ENCODE results near the gene SFTPA2.

DNA sequence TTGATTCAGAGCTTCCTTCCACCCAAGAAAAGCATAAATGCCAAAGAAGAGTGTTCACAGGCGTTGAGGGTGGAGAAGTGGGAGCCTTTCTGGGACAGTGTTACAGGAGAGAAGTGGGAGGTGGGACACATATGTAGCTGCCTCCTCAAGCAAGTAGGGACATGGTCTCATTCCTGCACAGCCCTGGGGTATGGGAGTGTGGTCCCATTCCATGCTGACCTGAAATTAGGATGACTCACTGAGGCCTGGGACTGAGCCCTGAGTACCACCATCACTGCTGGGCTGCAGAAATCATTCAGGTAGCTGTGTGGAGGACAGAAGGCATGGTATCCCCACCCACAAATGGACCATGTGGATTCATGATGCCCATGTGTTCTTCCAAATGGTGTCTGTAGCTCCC, 33.2 kb upstream of the SFTPA2 start:
- TF ChIP-seq, protein P1, sequence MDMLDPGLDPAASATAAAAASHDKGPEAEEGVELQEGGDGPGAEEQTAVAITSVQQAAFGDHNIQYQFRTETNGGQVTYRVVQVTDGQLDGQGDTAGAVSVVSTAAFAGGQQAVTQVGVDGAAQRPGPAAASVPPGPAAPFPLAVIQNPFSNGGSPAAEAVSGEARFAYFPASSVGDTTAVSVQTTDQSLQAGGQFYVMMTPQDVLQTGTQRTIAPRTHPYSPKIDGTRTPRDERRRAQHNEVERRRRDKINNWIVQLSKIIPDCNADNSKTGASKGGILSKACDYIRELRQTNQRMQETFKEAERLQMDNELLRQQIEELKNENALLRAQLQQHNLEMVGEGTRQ (CRISPR knock-in tag; IDR thresholded peaks at IDR 0.05), result no peak
- TF ChIP-seq FOXK1 (CRISPR knock-in tag; IDR thresholded peaks at IDR 0.05) (no peak), JUN (CRISPR knock-in tag; IDR thresholded peaks at IDR 0.05) (no peak), FOXJ3 (CRISPR knock-in tag; IDR thresholded peaks at IDR 0.05; ENCODE audit: borderline replicate concordance) (no peak), ZBTB21 (CRISPR knock-in tag; IDR thresholded peaks at IDR 0.05; ENCODE audit: borderline replicate concordance) (no peak), MXD4 (CRISPR knock-in tag; IDR thresholded peaks at IDR 0.05; ENCODE audit: borderline replicate concordance) (no peak)
- TF ChIP-seq, protein P2, sequence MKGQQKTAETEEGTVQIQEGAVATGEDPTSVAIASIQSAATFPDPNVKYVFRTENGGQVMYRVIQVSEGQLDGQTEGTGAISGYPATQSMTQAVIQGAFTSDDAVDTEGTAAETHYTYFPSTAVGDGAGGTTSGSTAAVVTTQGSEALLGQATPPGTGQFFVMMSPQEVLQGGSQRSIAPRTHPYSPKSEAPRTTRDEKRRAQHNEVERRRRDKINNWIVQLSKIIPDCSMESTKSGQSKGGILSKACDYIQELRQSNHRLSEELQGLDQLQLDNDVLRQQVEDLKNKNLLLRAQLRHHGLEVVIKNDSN (CRISPR knock-in tag; IDR thresholded peaks at IDR 0.05), result no peak
- TF ChIP-seq, protein P3, sequence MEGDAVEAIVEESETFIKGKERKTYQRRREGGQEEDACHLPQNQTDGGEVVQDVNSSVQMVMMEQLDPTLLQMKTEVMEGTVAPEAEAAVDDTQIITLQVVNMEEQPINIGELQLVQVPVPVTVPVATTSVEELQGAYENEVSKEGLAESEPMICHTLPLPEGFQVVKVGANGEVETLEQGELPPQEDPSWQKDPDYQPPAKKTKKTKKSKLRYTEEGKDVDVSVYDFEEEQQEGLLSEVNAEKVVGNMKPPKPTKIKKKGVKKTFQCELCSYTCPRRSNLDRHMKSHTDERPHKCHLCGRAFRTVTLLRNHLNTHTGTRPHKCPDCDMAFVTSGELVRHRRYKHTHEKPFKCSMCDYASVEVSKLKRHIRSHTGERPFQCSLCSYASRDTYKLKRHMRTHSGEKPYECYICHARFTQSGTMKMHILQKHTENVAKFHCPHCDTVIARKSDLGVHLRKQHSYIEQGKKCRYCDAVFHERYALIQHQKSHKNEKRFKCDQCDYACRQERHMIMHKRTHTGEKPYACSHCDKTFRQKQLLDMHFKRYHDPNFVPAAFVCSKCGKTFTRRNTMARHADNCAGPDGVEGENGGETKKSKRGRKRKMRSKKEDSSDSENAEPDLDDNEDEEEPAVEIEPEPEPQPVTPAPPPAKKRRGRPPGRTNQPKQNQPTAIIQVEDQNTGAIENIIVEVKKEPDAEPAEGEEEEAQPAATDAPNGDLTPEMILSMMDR (IDR thresholded peaks at IDR 0.05), result no peak
- TF ChIP-seq, protein P4, sequence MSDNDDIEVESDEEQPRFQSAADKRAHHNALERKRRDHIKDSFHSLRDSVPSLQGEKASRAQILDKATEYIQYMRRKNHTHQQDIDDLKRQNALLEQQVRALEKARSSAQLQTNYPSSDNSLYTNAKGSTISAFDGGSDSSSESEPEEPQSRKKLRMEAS (CRISPR knock-in tag; IDR thresholded peaks at IDR 0.05), result no peak
- TF ChIP-seq, protein P5, sequence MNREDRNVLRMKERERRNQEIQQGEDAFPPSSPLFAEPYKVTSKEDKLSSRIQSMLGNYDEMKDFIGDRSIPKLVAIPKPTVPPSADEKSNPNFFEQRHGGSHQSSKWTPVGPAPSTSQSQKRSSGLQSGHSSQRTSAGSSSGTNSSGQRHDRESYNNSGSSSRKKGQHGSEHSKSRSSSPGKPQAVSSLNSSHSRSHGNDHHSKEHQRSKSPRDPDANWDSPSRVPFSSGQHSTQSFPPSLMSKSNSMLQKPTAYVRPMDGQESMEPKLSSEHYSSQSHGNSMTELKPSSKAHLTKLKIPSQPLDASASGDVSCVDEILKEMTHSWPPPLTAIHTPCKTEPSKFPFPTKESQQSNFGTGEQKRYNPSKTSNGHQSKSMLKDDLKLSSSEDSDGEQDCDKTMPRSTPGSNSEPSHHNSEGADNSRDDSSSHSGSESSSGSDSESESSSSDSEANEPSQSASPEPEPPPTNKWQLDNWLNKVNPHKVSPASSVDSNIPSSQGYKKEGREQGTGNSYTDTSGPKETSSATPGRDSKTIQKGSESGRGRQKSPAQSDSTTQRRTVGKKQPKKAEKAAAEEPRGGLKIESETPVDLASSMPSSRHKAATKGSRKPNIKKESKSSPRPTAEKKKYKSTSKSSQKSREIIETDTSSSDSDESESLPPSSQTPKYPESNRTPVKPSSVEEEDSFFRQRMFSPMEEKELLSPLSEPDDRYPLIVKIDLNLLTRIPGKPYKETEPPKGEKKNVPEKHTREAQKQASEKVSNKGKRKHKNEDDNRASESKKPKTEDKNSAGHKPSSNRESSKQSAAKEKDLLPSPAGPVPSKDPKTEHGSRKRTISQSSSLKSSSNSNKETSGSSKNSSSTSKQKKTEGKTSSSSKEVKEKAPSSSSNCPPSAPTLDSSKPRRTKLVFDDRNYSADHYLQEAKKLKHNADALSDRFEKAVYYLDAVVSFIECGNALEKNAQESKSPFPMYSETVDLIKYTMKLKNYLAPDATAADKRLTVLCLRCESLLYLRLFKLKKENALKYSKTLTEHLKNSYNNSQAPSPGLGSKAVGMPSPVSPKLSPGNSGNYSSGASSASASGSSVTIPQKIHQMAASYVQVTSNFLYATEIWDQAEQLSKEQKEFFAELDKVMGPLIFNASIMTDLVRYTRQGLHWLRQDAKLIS (CRISPR knock-in tag; IDR thresholded peaks at IDR 0.05; ENCODE audit: borderline replicate concordance), result no peak
- TF ChIP-seq, protein P6, sequence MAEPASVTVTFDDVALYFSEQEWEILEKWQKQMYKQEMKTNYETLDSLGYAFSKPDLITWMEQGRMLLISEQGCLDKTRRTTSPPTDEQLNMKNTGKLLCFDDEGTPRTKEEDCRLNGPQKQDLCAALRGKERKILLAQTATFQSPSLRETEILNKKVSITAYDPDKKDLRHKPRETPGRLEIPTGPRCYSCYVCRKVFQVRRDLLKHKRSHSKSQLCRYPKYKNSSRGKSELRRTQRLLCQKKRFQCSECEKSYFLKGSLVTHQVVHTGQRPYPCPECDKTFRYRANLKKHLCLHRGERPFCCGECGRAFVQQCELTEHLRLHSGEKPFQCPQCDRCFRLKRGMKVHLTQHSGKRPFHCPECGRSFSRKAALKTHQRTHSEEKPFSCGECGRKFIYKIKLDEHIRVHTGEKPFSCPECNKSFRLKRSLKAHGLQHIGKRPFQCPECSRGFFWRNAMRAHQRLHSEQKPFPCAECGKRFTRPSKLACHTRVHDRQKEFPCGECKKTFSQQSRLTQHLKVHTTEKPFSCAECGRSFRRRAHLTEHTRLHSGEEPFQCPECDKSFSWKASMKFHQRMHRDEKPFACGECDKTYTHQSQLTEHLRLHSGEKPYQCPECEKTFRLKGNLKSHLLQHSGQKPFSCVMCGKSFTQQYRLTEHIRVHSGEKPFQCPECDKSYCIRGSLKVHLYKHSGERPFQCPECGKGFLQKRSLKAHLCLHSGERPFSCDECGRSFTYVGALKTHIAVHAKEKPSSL (CRISPR knock-in tag; conservative IDR thresholded peaks at IDR 0.05), result no peak
- TF ChIP-seq, protein P7, sequence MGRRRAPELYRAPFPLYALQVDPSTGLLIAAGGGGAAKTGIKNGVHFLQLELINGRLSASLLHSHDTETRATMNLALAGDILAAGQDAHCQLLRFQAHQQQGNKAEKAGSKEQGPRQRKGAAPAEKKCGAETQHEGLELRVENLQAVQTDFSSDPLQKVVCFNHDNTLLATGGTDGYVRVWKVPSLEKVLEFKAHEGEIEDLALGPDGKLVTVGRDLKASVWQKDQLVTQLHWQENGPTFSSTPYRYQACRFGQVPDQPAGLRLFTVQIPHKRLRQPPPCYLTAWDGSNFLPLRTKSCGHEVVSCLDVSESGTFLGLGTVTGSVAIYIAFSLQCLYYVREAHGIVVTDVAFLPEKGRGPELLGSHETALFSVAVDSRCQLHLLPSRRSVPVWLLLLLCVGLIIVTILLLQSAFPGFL (CRISPR knock-in tag; IDR thresholded peaks at IDR 0.05; ENCODE audit: borderline replicate concordance), result no peak
